Measurements from ENCODE around the gene KLHL25.
"Not testable (repeated sequence)": the region's sequence is repeated elsewhere in the genome, so short reads cannot be mapped to it uniquely, and the experiment has no call there.

DNA sequence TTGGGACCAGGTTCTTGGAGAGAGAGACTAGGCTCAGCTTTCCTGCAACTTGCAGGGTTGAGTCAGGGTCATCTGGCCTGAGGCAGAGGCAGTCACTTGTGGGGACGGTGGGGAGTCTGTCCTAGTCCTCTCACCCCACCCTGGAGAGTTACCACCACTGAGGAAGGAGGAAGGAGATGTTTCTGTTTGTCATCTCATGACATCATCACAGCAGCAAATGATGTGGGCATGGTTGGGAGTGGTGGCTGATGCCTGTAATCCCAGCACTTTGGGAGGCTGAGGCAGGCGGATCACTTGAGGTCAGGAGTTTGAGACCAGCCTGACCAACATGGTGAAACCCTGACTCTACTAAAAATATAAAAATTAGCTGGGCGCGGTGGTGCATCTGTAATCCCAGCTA is 35.0 kb upstream of the KLHL25 start:
- TF ChIP-seq, protein P1, sequence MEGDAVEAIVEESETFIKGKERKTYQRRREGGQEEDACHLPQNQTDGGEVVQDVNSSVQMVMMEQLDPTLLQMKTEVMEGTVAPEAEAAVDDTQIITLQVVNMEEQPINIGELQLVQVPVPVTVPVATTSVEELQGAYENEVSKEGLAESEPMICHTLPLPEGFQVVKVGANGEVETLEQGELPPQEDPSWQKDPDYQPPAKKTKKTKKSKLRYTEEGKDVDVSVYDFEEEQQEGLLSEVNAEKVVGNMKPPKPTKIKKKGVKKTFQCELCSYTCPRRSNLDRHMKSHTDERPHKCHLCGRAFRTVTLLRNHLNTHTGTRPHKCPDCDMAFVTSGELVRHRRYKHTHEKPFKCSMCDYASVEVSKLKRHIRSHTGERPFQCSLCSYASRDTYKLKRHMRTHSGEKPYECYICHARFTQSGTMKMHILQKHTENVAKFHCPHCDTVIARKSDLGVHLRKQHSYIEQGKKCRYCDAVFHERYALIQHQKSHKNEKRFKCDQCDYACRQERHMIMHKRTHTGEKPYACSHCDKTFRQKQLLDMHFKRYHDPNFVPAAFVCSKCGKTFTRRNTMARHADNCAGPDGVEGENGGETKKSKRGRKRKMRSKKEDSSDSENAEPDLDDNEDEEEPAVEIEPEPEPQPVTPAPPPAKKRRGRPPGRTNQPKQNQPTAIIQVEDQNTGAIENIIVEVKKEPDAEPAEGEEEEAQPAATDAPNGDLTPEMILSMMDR (conservative IDR thresholded peaks at IDR 0.05; ENCODE audit: low read depth, low read length) = not testable (repeated sequence)
- TF ChIP-seq EZH2 (IDR thresholded peaks at IDR 0.05; ENCODE audit: borderline replicate concordance, low read depth, low read length, poor library complexity, severe bottlenecking) = not testable (repeated sequence)
